ENCODE results near the gene TSC22D4.

DNA sequence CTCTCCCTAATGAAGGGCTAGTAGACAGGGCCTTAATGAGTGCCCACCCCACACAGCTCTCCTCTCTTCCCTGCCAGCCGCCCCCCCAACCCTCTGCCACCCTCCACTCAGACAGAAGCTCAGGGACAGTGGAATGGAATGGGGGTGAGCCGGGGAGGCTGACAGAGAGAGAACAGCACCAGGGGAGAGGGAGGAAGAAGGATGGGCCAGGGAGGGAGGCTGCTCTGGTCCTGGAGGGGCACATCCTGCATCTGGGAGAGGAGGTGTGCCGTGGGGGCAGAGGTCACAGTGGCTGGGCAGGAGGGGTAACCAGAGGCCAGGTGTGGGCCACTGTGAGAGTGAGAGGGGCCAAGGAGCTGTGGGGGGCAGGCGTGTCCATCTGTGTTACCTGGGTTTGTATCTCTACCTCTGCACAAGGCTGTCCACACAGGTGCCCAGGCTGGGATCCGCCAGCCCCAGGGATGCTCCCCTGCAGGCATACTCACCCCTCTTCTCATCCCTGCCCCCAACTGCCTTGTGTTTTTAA, 7.2 kb upstream of the TSC22D4 start:
- TF ChIP-seq, protein P1, sequence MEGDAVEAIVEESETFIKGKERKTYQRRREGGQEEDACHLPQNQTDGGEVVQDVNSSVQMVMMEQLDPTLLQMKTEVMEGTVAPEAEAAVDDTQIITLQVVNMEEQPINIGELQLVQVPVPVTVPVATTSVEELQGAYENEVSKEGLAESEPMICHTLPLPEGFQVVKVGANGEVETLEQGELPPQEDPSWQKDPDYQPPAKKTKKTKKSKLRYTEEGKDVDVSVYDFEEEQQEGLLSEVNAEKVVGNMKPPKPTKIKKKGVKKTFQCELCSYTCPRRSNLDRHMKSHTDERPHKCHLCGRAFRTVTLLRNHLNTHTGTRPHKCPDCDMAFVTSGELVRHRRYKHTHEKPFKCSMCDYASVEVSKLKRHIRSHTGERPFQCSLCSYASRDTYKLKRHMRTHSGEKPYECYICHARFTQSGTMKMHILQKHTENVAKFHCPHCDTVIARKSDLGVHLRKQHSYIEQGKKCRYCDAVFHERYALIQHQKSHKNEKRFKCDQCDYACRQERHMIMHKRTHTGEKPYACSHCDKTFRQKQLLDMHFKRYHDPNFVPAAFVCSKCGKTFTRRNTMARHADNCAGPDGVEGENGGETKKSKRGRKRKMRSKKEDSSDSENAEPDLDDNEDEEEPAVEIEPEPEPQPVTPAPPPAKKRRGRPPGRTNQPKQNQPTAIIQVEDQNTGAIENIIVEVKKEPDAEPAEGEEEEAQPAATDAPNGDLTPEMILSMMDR (IDR thresholded peaks at IDR 0.05; ENCODE audit: low read depth, low read length, missing input control): no peak
- TF ChIP-seq YY1 (IDR thresholded peaks at IDR 0.05) (no peak), RAD21 (IDR thresholded peaks at IDR 0.05) (no peak)
- TF ChIP-seq, protein P2, sequence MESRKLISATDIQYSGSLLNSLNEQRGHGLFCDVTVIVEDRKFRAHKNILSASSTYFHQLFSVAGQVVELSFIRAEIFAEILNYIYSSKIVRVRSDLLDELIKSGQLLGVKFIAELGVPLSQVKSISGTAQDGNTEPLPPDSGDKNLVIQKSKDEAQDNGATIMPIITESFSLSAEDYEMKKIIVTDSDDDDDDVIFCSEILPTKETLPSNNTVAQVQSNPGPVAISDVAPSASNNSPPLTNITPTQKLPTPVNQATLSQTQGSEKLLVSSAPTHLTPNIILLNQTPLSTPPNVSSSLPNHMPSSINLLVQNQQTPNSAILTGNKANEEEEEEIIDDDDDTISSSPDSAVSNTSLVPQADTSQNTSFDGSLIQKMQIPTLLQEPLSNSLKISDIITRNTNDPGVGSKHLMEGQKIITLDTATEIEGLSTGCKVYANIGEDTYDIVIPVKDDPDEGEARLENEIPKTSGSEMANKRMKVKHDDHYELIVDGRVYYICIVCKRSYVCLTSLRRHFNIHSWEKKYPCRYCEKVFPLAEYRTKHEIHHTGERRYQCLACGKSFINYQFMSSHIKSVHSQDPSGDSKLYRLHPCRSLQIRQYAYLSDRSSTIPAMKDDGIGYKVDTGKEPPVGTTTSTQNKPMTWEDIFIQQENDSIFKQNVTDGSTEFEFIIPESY (IDR thresholded peaks at IDR 0.05): no peak
- TF ChIP-seq, protein P3, sequence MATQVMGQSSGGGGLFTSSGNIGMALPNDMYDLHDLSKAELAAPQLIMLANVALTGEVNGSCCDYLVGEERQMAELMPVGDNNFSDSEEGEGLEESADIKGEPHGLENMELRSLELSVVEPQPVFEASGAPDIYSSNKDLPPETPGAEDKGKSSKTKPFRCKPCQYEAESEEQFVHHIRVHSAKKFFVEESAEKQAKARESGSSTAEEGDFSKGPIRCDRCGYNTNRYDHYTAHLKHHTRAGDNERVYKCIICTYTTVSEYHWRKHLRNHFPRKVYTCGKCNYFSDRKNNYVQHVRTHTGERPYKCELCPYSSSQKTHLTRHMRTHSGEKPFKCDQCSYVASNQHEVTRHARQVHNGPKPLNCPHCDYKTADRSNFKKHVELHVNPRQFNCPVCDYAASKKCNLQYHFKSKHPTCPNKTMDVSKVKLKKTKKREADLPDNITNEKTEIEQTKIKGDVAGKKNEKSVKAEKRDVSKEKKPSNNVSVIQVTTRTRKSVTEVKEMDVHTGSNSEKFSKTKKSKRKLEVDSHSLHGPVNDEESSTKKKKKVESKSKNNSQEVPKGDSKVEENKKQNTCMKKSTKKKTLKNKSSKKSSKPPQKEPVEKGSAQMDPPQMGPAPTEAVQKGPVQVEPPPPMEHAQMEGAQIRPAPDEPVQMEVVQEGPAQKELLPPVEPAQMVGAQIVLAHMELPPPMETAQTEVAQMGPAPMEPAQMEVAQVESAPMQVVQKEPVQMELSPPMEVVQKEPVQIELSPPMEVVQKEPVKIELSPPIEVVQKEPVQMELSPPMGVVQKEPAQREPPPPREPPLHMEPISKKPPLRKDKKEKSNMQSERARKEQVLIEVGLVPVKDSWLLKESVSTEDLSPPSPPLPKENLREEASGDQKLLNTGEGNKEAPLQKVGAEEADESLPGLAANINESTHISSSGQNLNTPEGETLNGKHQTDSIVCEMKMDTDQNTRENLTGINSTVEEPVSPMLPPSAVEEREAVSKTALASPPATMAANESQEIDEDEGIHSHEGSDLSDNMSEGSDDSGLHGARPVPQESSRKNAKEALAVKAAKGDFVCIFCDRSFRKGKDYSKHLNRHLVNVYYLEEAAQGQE (IDR thresholded peaks at IDR 0.05): no peak

Measured in liver (tissue), 3 donors.